Peyer's patch (tissue), 4 donors: Measurements from ENCODE around the gene MAB21L3. TPM values are rescaled to one million over a fixed set of nuclear protein-coding genes. Genes with fewer than 3 reads are reported as not detected.

Source experiments
- DNase-seq, 3 donors: peaks; one replicate each; pipeline ENCODE4 v3.0.0-alpha.2; 2017 to 2019
- H3K27ac ChIP-seq, 4 donors: fragments of 200-600 bp; sonication (generic); one replicate each; pipeline ENCODE4 v1.5.1; 2016 to 2019
- H3K27me3 ChIP-seq, 2 donors: fragments of 200-600 bp; sonication (generic); one replicate each; pipeline ENCODE4 v1.5.1; 2019
- H3K36me3 ChIP-seq, 3 donors: fragments of 200-600 bp; sonication (generic); one replicate each; pipeline ENCODE4 v1.5.1; 2016 to 2019
- H3K4me1 ChIP-seq, 4 donors: fragments of 200-600 bp; sonication (generic); one replicate each; pipeline ENCODE4 v1.5.1; 2016 to 2019
- H3K4me3 ChIP-seq, 4 donors: fragments of 200-600 bp; sonication (generic); 1 replicate in 3 of 4; 2 replicates in 1 of 4; pipeline ENCODE4 v1.5.1; 2016 to 2019; ENCODE audit warnings: mild to moderate bottlenecking in 1 of 4
- H3K9me3 ChIP-seq, 4 donors: fragments of 200-600 bp; sonication (generic); one replicate each; pipeline ENCODE4 v1.5.1; 2016 to 2019; ENCODE audit warnings: mild to moderate bottlenecking in 1 of 4
- POLR2A ChIP-seq, 2 donors: fragments of 450-650 bp; IDR thresholded peaks; one replicate each; pipeline ENCODE4 v1.5.1; 2017; ENCODE audit warnings: antibody characterized with exemption in 2 of 2, mild to moderate bottlenecking in 2 of 2, moderate library complexity in 2 of 2
- total RNA-seq, 4 donors: library from RNA; depleted of rRNA; stranded (reverse); fragments of >200 nt; gene quantifications; one replicate each; pipeline ENCODE4 v1.1.0, GENCODE V29; 2016
- TF ChIP-seq, protein P1 (sequence below), 6 experiments: fragments of 450-650 bp in 4 of 6; fragments of 200-600 bp in 2 of 6; sonication (generic) in 1 of 6; IDR thresholded peaks; one replicate each; pipeline ENCODE4 v1.5.1; 2017 to 2019; ENCODE audit warnings: antibody characterized with exemption in 6 of 6, mild to moderate bottlenecking in 3 of 6, moderate library complexity in 1 of 6

The MAB21L3 gene
- total RNA-seq, 4 donors from 2014 or later: 0.94 to 1.8 (median 1.1) TPM; not detected in 1

DNA sequence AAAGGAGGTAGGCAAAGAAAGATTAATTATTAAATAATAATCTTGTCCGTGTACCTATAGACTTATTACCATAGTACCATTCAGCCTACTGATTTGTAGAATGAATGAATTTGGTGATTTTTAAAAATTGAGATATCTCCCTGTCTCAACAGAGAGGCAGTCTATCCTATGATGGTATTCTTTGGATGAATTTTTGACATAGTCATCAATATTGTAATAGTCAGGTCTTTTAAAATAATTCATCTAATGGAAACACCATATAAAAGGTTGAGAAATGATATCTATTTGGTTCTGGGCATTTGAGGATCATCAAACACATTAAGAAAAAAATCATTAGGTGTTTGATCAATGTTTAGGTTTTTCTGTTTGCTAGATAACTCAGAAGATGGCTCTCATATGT lies 35.6 kb upstream of the MAB21L3 start:
- Histone ChIP-seq H3K9me3 (no peaks in the 10 kb centered on the region), H3K27ac (no peak overlapping the region), H3K4me3 (no peak overlapping the region), H3K4me1 (no peaks in the 10 kb centered on the region), H3K27me3 (no peaks in the 10 kb centered on the region), H3K36me3 (no peaks in the 10 kb centered on the region)
- DNase-seq: no peak
- no peak for TF ChIP-seq POLR2A (IDR thresholded peaks at IDR 0.05)
- TF ChIP-seq, protein P1, sequence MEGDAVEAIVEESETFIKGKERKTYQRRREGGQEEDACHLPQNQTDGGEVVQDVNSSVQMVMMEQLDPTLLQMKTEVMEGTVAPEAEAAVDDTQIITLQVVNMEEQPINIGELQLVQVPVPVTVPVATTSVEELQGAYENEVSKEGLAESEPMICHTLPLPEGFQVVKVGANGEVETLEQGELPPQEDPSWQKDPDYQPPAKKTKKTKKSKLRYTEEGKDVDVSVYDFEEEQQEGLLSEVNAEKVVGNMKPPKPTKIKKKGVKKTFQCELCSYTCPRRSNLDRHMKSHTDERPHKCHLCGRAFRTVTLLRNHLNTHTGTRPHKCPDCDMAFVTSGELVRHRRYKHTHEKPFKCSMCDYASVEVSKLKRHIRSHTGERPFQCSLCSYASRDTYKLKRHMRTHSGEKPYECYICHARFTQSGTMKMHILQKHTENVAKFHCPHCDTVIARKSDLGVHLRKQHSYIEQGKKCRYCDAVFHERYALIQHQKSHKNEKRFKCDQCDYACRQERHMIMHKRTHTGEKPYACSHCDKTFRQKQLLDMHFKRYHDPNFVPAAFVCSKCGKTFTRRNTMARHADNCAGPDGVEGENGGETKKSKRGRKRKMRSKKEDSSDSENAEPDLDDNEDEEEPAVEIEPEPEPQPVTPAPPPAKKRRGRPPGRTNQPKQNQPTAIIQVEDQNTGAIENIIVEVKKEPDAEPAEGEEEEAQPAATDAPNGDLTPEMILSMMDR (IDR thresholded peaks at IDR 0.05): no peak

GRCh38 chr1:116075990-116076389 lies 35.2 kb upstream of the MAB21L3 start:
- Histone ChIP-seq H3K9me3 (no peaks in the 10 kb centered on the region), H3K27me3 (no peaks in the 10 kb centered on the region), H3K4me1 (no peaks in the 10 kb centered on the region), H3K4me3 (no peak overlapping the region), H3K36me3 (no peaks in the 10 kb centered on the region), H3K27ac (no peak overlapping the region)
- no peak for DNase-seq
- TF ChIP-seq, protein P1 (IDR thresholded peaks at IDR 0.05): peak in 1 of 6 experiments; percentile 14
- TF ChIP-seq POLR2A (IDR thresholded peaks at IDR 0.05): no peak

GRCh38 chr1:116076831-116077230 lies 34.4 kb upstream of the MAB21L3 start:
- H3K27ac ChIP-seq: no peak overlapping the region
- H3K36me3 ChIP-seq: no peaks in the 10 kb centered on the region
- no peaks in the 10 kb centered on the region for H3K27me3 ChIP-seq
- no peak for TF ChIP-seq POLR2A (IDR thresholded peaks at IDR 0.05)
- TF ChIP-seq, protein P1 (IDR thresholded peaks at IDR 0.05): no peak
- no peak overlapping the region for H3K4me3 ChIP-seq
- DNase-seq: no peak
- no peaks in the 10 kb centered on the region for H3K4me1 ChIP-seq
- H3K9me3 ChIP-seq: no peaks in the 10 kb centered on the region

DNA sequence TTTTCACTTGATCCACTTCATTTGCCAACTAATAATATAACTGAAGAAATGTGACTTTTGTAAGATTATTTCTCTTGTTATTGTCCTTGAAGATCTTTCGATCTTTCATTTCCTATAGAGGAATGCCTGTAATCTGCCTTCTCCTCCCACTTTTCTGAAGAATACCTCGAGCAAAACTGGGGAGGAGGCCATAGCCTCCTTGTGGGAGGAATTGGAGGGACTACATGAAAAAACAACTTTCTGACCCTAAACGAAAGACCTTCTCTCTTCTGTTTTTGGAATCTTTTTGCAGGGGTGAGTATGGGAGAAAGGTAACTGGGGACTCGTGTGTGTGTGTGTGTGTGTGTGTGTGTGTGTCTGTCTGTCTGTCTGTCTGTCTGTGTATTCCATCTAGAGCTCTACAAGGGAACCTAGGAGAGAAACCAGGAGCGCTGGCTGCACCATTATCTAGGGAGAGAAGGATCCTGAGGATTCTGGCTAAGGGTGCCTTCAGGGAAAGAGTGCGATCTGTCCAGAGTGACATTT lies 32.4 kb upstream of the MAB21L3 start:
- Histone ChIP-seq H3K36me3 (no peaks in the 10 kb centered on the region), H3K4me3 (no peak overlapping the region), H3K9me3 (no peaks in the 10 kb centered on the region), H3K27me3 (no peaks in the 10 kb centered on the region), H3K27ac (no peak overlapping the region), H3K4me1 (no peaks in the 10 kb centered on the region)
- no peak for DNase-seq
- TF ChIP-seq, protein P1 (IDR thresholded peaks at IDR 0.05): no peak
- TF ChIP-seq POLR2A (IDR thresholded peaks at IDR 0.05): no peak

DNA sequence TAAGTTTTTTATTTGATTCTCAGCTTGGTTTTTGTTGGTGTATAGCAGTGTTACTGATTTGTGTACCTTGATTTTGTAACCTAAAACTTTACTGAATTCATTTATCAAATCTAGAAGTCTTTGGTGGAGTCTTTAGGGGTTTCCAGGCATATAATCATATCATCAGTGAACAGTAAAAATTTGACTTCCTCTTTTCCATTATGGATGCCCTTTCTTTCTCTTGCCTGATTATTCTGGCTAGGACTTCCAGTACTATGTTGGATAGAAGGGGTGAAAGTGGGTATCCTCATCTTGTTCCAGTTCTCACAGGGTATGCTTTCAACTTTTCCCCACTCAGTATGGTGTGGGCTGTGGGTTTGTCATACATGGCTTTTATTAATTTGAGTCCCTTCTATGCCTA lies 23.6 kb upstream of the MAB21L3 start:
- Histone ChIP-seq H3K4me1 (no peaks in the 10 kb centered on the region), H3K27ac (no peak overlapping the region), H3K4me3 (no peak overlapping the region), H3K9me3 (peaks cover 0 to 5% (median 2%) of the 10 kb centered on the region in 4 donors), H3K36me3 (no peaks in the 10 kb centered on the region), H3K27me3 (no peaks in the 10 kb centered on the region)
- no peak for TF ChIP-seq POLR2A (IDR thresholded peaks at IDR 0.05)
- TF ChIP-seq, protein P1 (IDR thresholded peaks at IDR 0.05): no peak
- no peak for DNase-seq

GRCh38 chr1:116089870-116090269 lies 21.3 kb upstream of the MAB21L3 start:
- Histone ChIP-seq H3K36me3 (no peaks in the 10 kb centered on the region), H3K4me3 (no peak overlapping the region), H3K27ac (no peak overlapping the region), H3K4me1 (no peaks in the 10 kb centered on the region), H3K9me3 (peaks cover 0 to 8% (median 2%) of the 10 kb centered on the region in 4 donors), H3K27me3 (no peaks in the 10 kb centered on the region)
- DNase-seq: no peak
- TF ChIP-seq POLR2A (IDR thresholded peaks at IDR 0.05): no peak
- TF ChIP-seq, protein P1 (IDR thresholded peaks at IDR 0.05): no peak
